Aorta (tissue), 5 donors: ENCODE results near the gene PAQR5. TPM values are rescaled to one million over a fixed set of nuclear protein-coding genes. Genes with fewer than 3 reads are reported as not detected.
"Not testable (repeated sequence)": the region's sequence is repeated elsewhere in the genome, so short reads cannot be mapped to it uniquely, and the experiment has no call there.

Source experiments
- ATAC-seq: fragments of 200-7000 bp; cut with Tn5 transposase; one replicate; pipeline ENCODE4 v1.9.1; 2022; ENCODE audit warnings: moderate library complexity; ENCODE audit not compliant: low FRiP score
- DNase-seq, 2 donors: peaks; one replicate each; pipeline ENCODE4 v3.0.0-alpha.2; 2020
- H3K27ac ChIP-seq, 2 donors: one replicate each; pipeline ENCODE4 v1.5.1; 2013; ENCODE audit warnings: low read length in 2 of 2, mild to moderate bottlenecking in 2 of 2, moderate library complexity in 2 of 2, control low read depth in 1 of 2, inconsistent platforms in 1 of 2, low read depth in 1 of 2
- H3K27me3 ChIP-seq, 2 donors: one replicate each; pipeline ENCODE4 v1.6.1; 2013; ENCODE audit warnings: control low read depth in 1 of 2, low read length in 1 of 2, mild to moderate bottlenecking in 1 of 2, moderate library complexity in 1 of 2; ENCODE audit not compliant: insufficient read depth in 2 of 2, control insufficient read depth in 1 of 2
- H3K36me3 ChIP-seq, 2 donors: one replicate each; pipeline ENCODE4 v1.6.1; 2013; ENCODE audit warnings: control low read depth in 1 of 2, low read length in 1 of 2, mild to moderate bottlenecking in 1 of 2; ENCODE audit not compliant: insufficient read depth in 2 of 2, control insufficient read depth in 1 of 2
- H3K4me1 ChIP-seq, 2 donors: one replicate each; pipeline ENCODE4 v1.6.1; 2013; ENCODE audit warnings: low read length in 2 of 2, control low read depth in 1 of 2, mild to moderate bottlenecking in 1 of 2, moderate library complexity in 1 of 2; ENCODE audit not compliant: insufficient read depth in 2 of 2, control insufficient read depth in 1 of 2
- H3K4me3 ChIP-seq, 2 donors: one replicate each; pipeline ENCODE4 v1.5.1; 2013; ENCODE audit warnings: low read length in 2 of 2, control low read depth in 1 of 2, mild to moderate bottlenecking in 1 of 2
- H3K9me3 ChIP-seq: one replicate; pipeline ENCODE4 v1.6.1; 2013; ENCODE audit warnings: mild to moderate bottlenecking, low read length; ENCODE audit not compliant: control insufficient read depth
- WGBS, 2 donors: extraction: QIAGEN DNeasy Blood & Tissue Kit; methylation state at CpG; one replicate each; pipeline ENCODE4 v1.1.7; 2013; 5-methylcytosine and 5-hydroxymethylcytosine counted together
- intact Hi-C, 2 donors: fragments of 100-400 bp; cut with DNase I; formaldehyde crosslinking; loops; one replicate each; pipeline versions ENCODE4 v1.14.2 to v1.15.0; 2022
- polyA plus RNA-seq, 2 donors: library from polyadenylated mRNA; stranded (reverse); fragments of 200-250 nt; gene quantifications; one replicate each; pipeline ENCODE4 v1.2.3, GENCODE V29; 2013
- total RNA-seq, 2 donors: library from RNA; stranded (reverse); fragmentation: NEBNext Ultra II Directional; extraction: Animal tissue kit (Norgen Biotek cat#: 25700); gene quantifications; one replicate each; pipeline ENCODE4 v1.2.1, GENCODE V29; 2021
- donor health status: healthy with polysubstance abuse.
- donor health status: Bipolar disorder and iron deficiency.
- donor health status: DM: no; HTN: no; CAD: no.
- donor health status: DM: no; HTN: no; CAD: no.
- donor health status: DM: yes; HTN: yes; CAD: no.

The PAQR5 gene
- total and polyA plus RNA-seq, 4 donors = 0.31 to 1.9 (median 0.54) TPM

- WGBS, 2 donors = 52 to 62% methylated on average over 1 of the region's 1 CpG
- Histone ChIP-seq H3K27ac (no peak overlapping the region), H3K36me3 (no peaks in the 10 kb centered on the region), H3K27me3 (no peaks in the 10 kb centered on the region), H3K9me3 (no peaks in the 10 kb centered on the region), H3K4me1 (no peaks in the 10 kb centered on the region), H3K4me3 (no peak overlapping the region)
- no peak for ATAC-seq
- intact Hi-C loops = no loop called here
- no peak for DNase-seq
Measured at GRCh38 chr15:69337138-69337537, 38.4 kb downstream of the PAQR5 start.

GRCh38 chr15:69338535-69339213 lies 40.0 kb downstream of the PAQR5 start:
- H3K4me3 ChIP-seq = no peak overlapping the region
- 88 to 89% methylated on average over 8 of the region's 8 CpGs for WGBS, 2 donors
- no peaks in the 10 kb centered on the region for H3K9me3 ChIP-seq
- no peaks in the 10 kb centered on the region for H3K4me1 ChIP-seq
- intact Hi-C loops = no loop called here
- no peak for DNase-seq
- no peak for ATAC-seq
- no peaks in the 10 kb centered on the region for H3K36me3 ChIP-seq
- H3K27me3 ChIP-seq = no peaks in the 10 kb centered on the region
- H3K27ac ChIP-seq = no peak overlapping the region

GRCh38 chr15:69339214-69339543 lies 40.5 kb downstream of the PAQR5 start:
- H3K27ac ChIP-seq, intact Hi-C loops, H3K9me3 ChIP-seq, H3K4me3 ChIP-seq, H3K4me1 ChIP-seq, ATAC-seq, H3K36me3 ChIP-seq, H3K27me3 ChIP-seq, DNase-seq: not testable (repeated sequence)
- WGBS, 2 donors = 88 to 93% methylated on average over 6 of the region's 6 CpGs

GRCh38 chr15:69340243-69340900 lies 41.7 kb downstream of the PAQR5 start:
- H3K4me3 ChIP-seq = no peak overlapping the region
- 74 to 81% methylated on average over 7 of the region's 7 CpGs for WGBS, 2 donors
- no peak overlapping the region for H3K27ac ChIP-seq
- DNase-seq = no peak
- no peaks in the 10 kb centered on the region for H3K36me3 ChIP-seq
- no peaks in the 10 kb centered on the region for H3K9me3 ChIP-seq
- H3K4me1 ChIP-seq = no peaks in the 10 kb centered on the region
- no peaks in the 10 kb centered on the region for H3K27me3 ChIP-seq
- no peak for ATAC-seq
- intact Hi-C loops = no loop called here

GRCh38 chr15:69341356-69341755 lies 42.6 kb downstream of the PAQR5 start:
- DNase-seq = no peak
- Histone ChIP-seq H3K36me3 (no peaks in the 10 kb centered on the region), H3K27me3 (no peaks in the 10 kb centered on the region), H3K4me1 (no peaks in the 10 kb centered on the region), H3K9me3 (no peaks in the 10 kb centered on the region), H3K4me3 (no peak overlapping the region), H3K27ac (no peak overlapping the region)
- intact Hi-C loops = no loop called here
- WGBS, 2 donors = 98 to 99% methylated on average over 3 of the region's 3 CpGs
- no peak for ATAC-seq

- H3K36me3 ChIP-seq = no peaks in the 10 kb centered on the region
- DNase-seq (no peak), ATAC-seq (no peak)
- no peaks in the 10 kb centered on the region for H3K27me3 ChIP-seq
- 50 to 57% methylated on average over 3 of the region's 3 CpGs for WGBS, 2 donors
- intact Hi-C loops = no loop called here
- no peak overlapping the region for H3K4me3 ChIP-seq
- H3K27ac ChIP-seq = no peak overlapping the region
- H3K9me3 ChIP-seq = no peaks in the 10 kb centered on the region
- H3K4me1 ChIP-seq = no peaks in the 10 kb centered on the region
Measured at GRCh38 chr15:69342460-69343076, 43.9 kb downstream of the PAQR5 start.

GRCh38 chr15:69343133-69343532 lies 44.4 kb downstream of the PAQR5 start:
- 8 to 9% methylated on average over 2 of the region's 2 CpGs for WGBS, 2 donors
- no peaks in the 10 kb centered on the region for H3K9me3 ChIP-seq
- no peaks in the 10 kb centered on the region for H3K36me3 ChIP-seq
- H3K4me3 ChIP-seq = no peak overlapping the region
- DNase-seq = no peak
- H3K4me1 ChIP-seq = no peaks in the 10 kb centered on the region
- no peak overlapping the region for H3K27ac ChIP-seq
- ATAC-seq = no peak
- intact Hi-C loops = no loop called here
- no peaks in the 10 kb centered on the region for H3K27me3 ChIP-seq

GRCh38 chr15:69344238-69344637 lies 45.5 kb downstream of the PAQR5 start:
- intact Hi-C loops = no loop called here
- H3K27ac ChIP-seq = no peak overlapping the region
- no peak overlapping the region for H3K4me3 ChIP-seq
- no peaks in the 10 kb centered on the region for H3K27me3 ChIP-seq
- H3K36me3 ChIP-seq = no peaks in the 10 kb centered on the region
- 86 to 88% methylated on average over 2 of the region's 2 CpGs for WGBS, 2 donors
- no peak for ATAC-seq
- no peak for DNase-seq
- no peaks in the 10 kb centered on the region for H3K9me3 ChIP-seq
- no peaks in the 10 kb centered on the region for H3K4me1 ChIP-seq

GRCh38 chr15:69346112-69346511 lies 47.4 kb downstream of the PAQR5 start:
- Histone ChIP-seq H3K4me1 (no peaks in the 10 kb centered on the region), H3K36me3 (no peaks in the 10 kb centered on the region), H3K27ac (no peak overlapping the region), H3K4me3 (no peak overlapping the region), H3K9me3 (no peaks in the 10 kb centered on the region), H3K27me3 (no peaks in the 10 kb centered on the region)
- 76 to 78% methylated on average over 5 of the region's 5 CpGs for WGBS, 2 donors
- intact Hi-C loops = no loop called here
- ATAC-seq = no peak
- DNase-seq = no peak
